Trophoblast cell (in vitro differentiated cells and primary cell): ENCODE data around the gene ENKD1.

Experiments used
- DNase-seq, 2 donors: peaks; one replicate each; pipeline ENCODE4 v3.0.0-alpha.2; 2016
- H2AFZ ChIP-seq: 2 replicates; pipeline ENCODE4 v1.6.1; 2013; ENCODE audit warnings: low read length, moderate library complexity, mild to moderate bottlenecking; ENCODE audit not compliant: insufficient read depth, poor library complexity
- H2AK5ac ChIP-seq: 2 replicates; pipeline ENCODE4 v1.6.1; 2013; ENCODE audit warnings: mild to moderate bottlenecking, low read length
- H2BK120ac ChIP-seq: 2 replicates; pipeline ENCODE4 v1.6.1; 2013; ENCODE audit warnings: low read length, mild to moderate bottlenecking, moderate library complexity; ENCODE audit not compliant: insufficient read depth, poor library complexity
- H2BK12ac ChIP-seq: 2 replicates; pipeline ENCODE4 v1.6.1; 2013; ENCODE audit warnings: mild to moderate bottlenecking, low read length, moderate library complexity
- H2BK5ac ChIP-seq: 2 replicates; pipeline ENCODE4 v1.6.1; 2013; ENCODE audit warnings: low read length, low read depth, moderate library complexity, mild to moderate bottlenecking; ENCODE audit not compliant: poor library complexity
- H3K14ac ChIP-seq: 2 replicates; pipeline ENCODE4 v1.6.1; 2013; ENCODE audit warnings: mild to moderate bottlenecking, low read length
- H3K18ac ChIP-seq: 2 replicates; pipeline ENCODE4 v1.6.1; 2013; ENCODE audit warnings: mild to moderate bottlenecking, low read length
- H3K23ac ChIP-seq: 2 replicates; pipeline ENCODE4 v1.6.1; 2013; ENCODE audit warnings: low read length
- H3K27ac ChIP-seq: 2 replicates; pipeline ENCODE4 v1.5.1; 2013; ENCODE audit warnings: low read depth, mild to moderate bottlenecking, inconsistent platforms, low read length, moderate library complexity
- H3K27me3 ChIP-seq: 2 replicates; pipeline ENCODE4 v1.6.1; 2013; ENCODE audit warnings: inconsistent platforms, mild to moderate bottlenecking, low read length, moderate library complexity; ENCODE audit not compliant: insufficient read depth
- H3K36me3 ChIP-seq, 2 experiments: 1 replicate in 1 of 2; 2 replicates in 1 of 2; pipeline ENCODE4 v1.6.1; 2013; ENCODE audit warnings: low read length in 2 of 2, mild to moderate bottlenecking in 2 of 2, moderate library complexity in 1 of 2; ENCODE audit not compliant: insufficient read depth in 2 of 2, control insufficient read depth in 1 of 2
- H3K4ac ChIP-seq: 2 replicates; pipeline ENCODE4 v1.6.1; 2013; ENCODE audit warnings: low read depth, mild to moderate bottlenecking, low read length, moderate library complexity
- H3K4me1 ChIP-seq, 2 experiments: 1 replicate in 1 of 2; 2 replicates in 1 of 2; pipeline ENCODE4 v1.6.1; 2013; ENCODE audit warnings: low read length in 2 of 2, mild to moderate bottlenecking in 2 of 2, moderate library complexity in 1 of 2; ENCODE audit not compliant: insufficient read depth in 2 of 2, control insufficient read depth in 1 of 2
- H3K4me2 ChIP-seq: 2 replicates; pipeline ENCODE4 v1.6.1; 2013; ENCODE audit warnings: inconsistent platforms, mild to moderate bottlenecking, low read length, moderate library complexity
- H3K4me3 ChIP-seq: 2 replicates; pipeline ENCODE4 v1.5.1; 2013; ENCODE audit warnings: mild to moderate bottlenecking, low read depth, low read length, inconsistent platforms
- H3K79me1 ChIP-seq: one replicate; pipeline ENCODE4 v1.6.1; 2013; ENCODE audit warnings: low read length
- H3K79me2 ChIP-seq: 2 replicates; pipeline ENCODE4 v1.6.1; 2013; ENCODE audit warnings: low read length, mild to moderate bottlenecking; ENCODE audit not compliant: control insufficient read depth, insufficient read depth, poor library complexity
- H3K9ac ChIP-seq: 2 replicates; pipeline ENCODE4 v1.6.1; 2013; ENCODE audit warnings: mild to moderate bottlenecking, low read length
- H3K9me3 ChIP-seq: 2 replicates; pipeline ENCODE4 v1.6.1; 2013; ENCODE audit warnings: low read depth, mild to moderate bottlenecking, control low read depth, inconsistent platforms, low read length; ENCODE audit not compliant: insufficient read depth
- H4K12ac ChIP-seq: 2 replicates; pipeline ENCODE4 v1.6.1; 2013; ENCODE audit warnings: low read depth, mild to moderate bottlenecking, low read length, moderate library complexity
- H4K8ac ChIP-seq: 2 replicates; pipeline ENCODE4 v1.6.1; 2013; ENCODE audit warnings: low read depth, mild to moderate bottlenecking, low read length, moderate library complexity
- H4K91ac ChIP-seq: one replicate; pipeline ENCODE4 v1.6.1; 2013; ENCODE audit warnings: low read depth, mild to moderate bottlenecking, low read length, moderate library complexity
- WGBS: extraction: QIAGEN DNeasy Blood & Tissue Kit; methylation state at CpG from one replicate; pipeline ENCODE4 v1.1.7; 2013; ENCODE audit warnings: missing lambda C conversion rate; ENCODE audit not compliant: insufficient read length, insufficient coverage; ENCODE audit errors: extremely low coverage; 5-methylcytosine and 5-hydroxymethylcytosine counted together

The ENKD1 gene

DNA sequence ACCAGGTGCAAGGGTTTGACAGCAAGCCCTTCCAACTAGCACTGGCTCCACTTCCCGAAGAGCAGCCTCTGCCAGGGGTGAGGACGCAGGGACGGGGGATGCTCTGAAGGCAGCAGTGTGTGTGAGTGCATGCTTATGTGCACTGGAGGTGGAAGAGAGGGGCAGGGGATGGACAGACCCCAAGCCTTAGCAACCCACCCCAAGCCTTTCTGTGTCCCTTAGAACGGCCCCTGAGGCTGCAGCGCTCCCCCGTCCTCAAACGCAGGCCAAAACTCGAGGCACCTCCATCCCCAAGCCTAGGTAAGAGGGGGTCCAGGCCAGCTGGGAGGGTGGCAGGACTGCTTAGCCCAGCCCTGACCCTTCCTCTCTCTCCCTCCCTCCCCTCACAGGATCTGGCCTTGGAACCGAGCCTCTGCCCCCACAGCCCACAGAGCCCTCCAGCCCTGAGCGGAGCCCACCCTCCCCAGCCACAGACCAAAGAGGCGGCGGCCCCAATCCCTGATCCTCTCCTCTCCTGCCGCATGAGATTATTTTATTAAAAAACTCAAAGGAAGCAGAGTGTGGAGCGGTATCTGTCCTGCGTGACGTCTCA, 9.4 kb downstream of the ENKD1 start:
- Histone ChIP-seq H2AFZ (no peak overlapping the region), H3K14ac (no peak overlapping the region), H2BK5ac (no peak overlapping the region), H3K79me1 (peaks cover 7% of the 10 kb centered on the region), H3K9ac (no peak overlapping the region), H2BK12ac (no peak overlapping the region), H3K4me3 (no peak overlapping the region), H4K12ac (no peak overlapping the region), H3K4ac (no peak overlapping the region), H2BK120ac (no peak overlapping the region), H3K4me1 (peaks cover 11 to 20% of the 10 kb centered on the region in 2 experiments), H3K79me2 (peaks cover 3% of the 10 kb centered on the region), H3K27ac (no peak overlapping the region), H3K27me3 (no peaks in the 10 kb centered on the region), H3K36me3 (peaks cover 9 to 17% of the 10 kb centered on the region in 2 experiments), H2AK5ac (no peak overlapping the region), H4K91ac (no peak overlapping the region), H3K23ac (no peak overlapping the region), H3K4me2 (no peak overlapping the region), H3K18ac (no peak overlapping the region), H4K8ac (no peak overlapping the region), H3K9me3 (peaks cover 2% of the 10 kb centered on the region)
- no CpG with 5 or more reads among the region's 16 CpGs for WGBS
- no peak for DNase-seq

DNA sequence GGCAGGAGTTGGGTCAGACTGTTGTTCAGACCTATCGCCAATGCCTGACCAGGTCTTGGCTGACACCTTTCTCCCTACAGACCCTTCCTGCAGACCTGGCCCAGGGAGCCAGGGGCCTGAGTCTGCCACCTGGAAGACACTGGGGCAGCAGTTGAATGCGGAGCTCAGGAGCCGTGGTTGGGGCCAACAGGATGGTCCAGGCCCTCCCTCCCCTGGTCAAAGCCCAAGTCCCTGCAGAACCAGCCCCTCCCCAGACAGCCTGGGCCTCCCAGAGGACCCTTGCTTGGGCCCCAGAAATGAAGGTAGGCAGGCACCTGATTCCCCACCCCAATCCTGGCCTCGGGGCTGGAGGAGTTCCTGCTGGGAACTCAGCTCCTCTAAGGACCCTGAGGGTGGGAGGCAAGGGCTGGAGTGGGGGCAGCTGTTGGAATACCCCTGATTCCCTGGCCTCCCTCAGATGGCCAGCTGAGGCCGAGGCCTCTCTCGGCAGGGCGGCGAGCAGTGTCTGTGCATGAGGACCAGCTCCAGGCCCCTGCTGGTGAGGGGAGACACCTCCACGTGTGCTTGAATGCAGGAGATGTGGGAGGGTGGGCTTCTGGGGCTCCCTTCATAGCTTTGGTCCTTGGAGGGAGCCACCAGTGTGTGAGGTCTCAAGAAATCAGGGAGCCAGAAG, 10.1 kb downstream of the ENKD1 start:
- Histone ChIP-seq H3K4me3 (no peak overlapping the region), H3K14ac (no peak overlapping the region), H3K27ac (no peak overlapping the region), H3K9ac (no peak overlapping the region), H3K27me3 (no peaks in the 10 kb centered on the region), H3K79me2 (peaks cover 3% of the 10 kb centered on the region), H2AK5ac (no peak overlapping the region), H3K18ac (no peak overlapping the region), H3K23ac (no peak overlapping the region), H2BK120ac (no peak overlapping the region), H4K91ac (no peak overlapping the region), H3K4ac (no peak overlapping the region), H2BK5ac (no peak overlapping the region), H3K79me1 (peaks cover 7% of the 10 kb centered on the region), H3K9me3 (peaks cover 2% of the 10 kb centered on the region), H3K4me1 (peaks cover 11 to 20% of the 10 kb centered on the region in 2 experiments), H3K4me2 (no peak overlapping the region), H4K12ac (no peak overlapping the region), H2BK12ac (no peak overlapping the region), H3K36me3 (peaks cover 9 to 17% of the 10 kb centered on the region in 2 experiments), H4K8ac (no peak overlapping the region), H2AFZ (no peak overlapping the region)
- no CpG with 5 or more reads among the region's 9 CpGs for WGBS
- no peak for DNase-seq

DNA sequence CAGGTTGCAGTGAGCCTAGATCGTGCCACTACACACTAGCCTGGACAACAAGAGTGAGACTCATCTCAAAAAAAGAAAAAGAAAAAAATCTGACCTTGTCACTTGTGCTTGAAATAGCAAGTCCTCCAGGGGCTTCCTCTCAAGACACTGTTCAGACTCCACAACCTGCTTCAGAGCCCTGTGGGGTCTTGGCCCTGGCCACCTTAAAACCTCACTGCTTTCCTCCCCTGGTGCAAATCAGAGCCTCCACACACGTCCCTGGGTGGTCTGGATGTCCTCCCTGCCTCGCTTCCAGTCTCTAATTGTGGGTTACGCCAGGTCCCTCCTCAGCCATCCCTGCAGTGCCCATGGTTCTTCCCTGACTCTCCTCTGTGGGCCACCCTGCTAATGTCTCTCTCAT, 11.2 kb downstream of the ENKD1 start:
- Histone ChIP-seq H2BK12ac (no peak overlapping the region), H4K91ac (no peak overlapping the region), H3K79me1 (peaks cover 5% of the 10 kb centered on the region), H3K9me3 (peaks cover 2% of the 10 kb centered on the region), H3K4ac (no peak overlapping the region), H3K9ac (no peak overlapping the region), H2BK120ac (no peak overlapping the region), H3K18ac (no peak overlapping the region), H3K27ac (no peak overlapping the region), H2BK5ac (no peak overlapping the region), H3K4me2 (no peak overlapping the region), H2AFZ (no peak overlapping the region), H3K4me1 (peaks cover 11 to 17% of the 10 kb centered on the region in 2 experiments), H4K8ac (no peak overlapping the region), H3K79me2 (peaks cover 3% of the 10 kb centered on the region), H2AK5ac (no peak overlapping the region), H3K23ac (no peak overlapping the region), H3K4me3 (no peak overlapping the region), H3K14ac (no peak overlapping the region), H3K36me3 (peaks cover 9 to 17% of the 10 kb centered on the region in 2 experiments), H4K12ac (no peak overlapping the region), H3K27me3 (no peaks in the 10 kb centered on the region)
- no peak for DNase-seq
- WGBS: no CpG with 5 or more reads among the region's 4 CpGs

DNA sequence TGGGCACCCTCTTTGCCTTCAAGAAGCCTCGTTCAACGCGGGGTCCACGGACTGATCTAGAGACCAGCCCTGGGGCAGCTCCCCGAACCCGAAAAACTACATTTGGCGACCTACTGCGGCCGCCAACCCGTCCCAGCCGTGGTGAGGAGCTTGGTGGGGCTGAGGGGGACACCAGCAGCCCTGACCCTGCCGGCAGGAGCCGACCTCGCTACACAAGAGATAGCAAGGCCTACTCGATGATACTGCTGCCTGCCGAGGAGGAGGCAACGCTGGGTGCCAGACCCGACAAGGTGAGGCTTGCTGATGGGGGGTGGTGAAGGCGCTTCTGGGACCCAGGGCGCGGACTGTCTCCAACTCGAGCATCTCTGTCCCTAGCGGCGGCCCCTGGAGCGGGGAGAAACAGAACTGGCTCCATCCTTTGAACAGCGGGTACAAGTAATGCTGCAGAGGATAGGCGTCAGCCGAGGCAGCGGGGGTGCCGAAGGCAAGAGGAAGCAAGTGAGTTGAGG, 12.1 kb downstream of the ENKD1 start:
- H3K36me3 ChIP-seq: peaks cover 9 to 17% of the 10 kb centered on the region in 2 experiments
- H3K27me3 ChIP-seq: no peaks in the 10 kb centered on the region
- H3K9me3 ChIP-seq: peaks cover 6% of the 10 kb centered on the region
- no peak overlapping the region for H2BK12ac ChIP-seq
- H3K79me1 ChIP-seq: no peaks in the 10 kb centered on the region
- H3K18ac ChIP-seq: no peak overlapping the region
- no peak overlapping the region for H3K4me2 ChIP-seq
- no peak overlapping the region for H4K8ac ChIP-seq
- H2AK5ac ChIP-seq: no peak overlapping the region
- no peaks in the 10 kb centered on the region for H3K79me2 ChIP-seq
- no peak overlapping the region for H3K4me3 ChIP-seq
- no CpG with 5 or more reads among the region's 30 CpGs for WGBS
- no peak overlapping the region for H3K14ac ChIP-seq
- no peak overlapping the region for H4K12ac ChIP-seq
- no peak overlapping the region for H2BK120ac ChIP-seq
- H2AFZ ChIP-seq: no peak overlapping the region
- H4K91ac ChIP-seq: no peak overlapping the region
- no peak for DNase-seq
- H3K9ac ChIP-seq: no peak overlapping the region
- H3K4ac ChIP-seq: no peak overlapping the region
- H3K27ac ChIP-seq: no peak overlapping the region
- peaks cover 10 to 15% of the 10 kb centered on the region in 2 experiments for H3K4me1 ChIP-seq
- no peak overlapping the region for H3K23ac ChIP-seq
- no peak overlapping the region for H2BK5ac ChIP-seq
